Measurements from ENCODE around the gene CCDC102B. TPM values are rescaled to one million over a fixed set of nuclear protein-coding genes. Genes with fewer than 3 reads are reported as not detected.

Gene CCDC102B
- total and polyA plus RNA-seq, 4 donors: 7.1 to 78.8 (median 19.9) TPM

DNA sequence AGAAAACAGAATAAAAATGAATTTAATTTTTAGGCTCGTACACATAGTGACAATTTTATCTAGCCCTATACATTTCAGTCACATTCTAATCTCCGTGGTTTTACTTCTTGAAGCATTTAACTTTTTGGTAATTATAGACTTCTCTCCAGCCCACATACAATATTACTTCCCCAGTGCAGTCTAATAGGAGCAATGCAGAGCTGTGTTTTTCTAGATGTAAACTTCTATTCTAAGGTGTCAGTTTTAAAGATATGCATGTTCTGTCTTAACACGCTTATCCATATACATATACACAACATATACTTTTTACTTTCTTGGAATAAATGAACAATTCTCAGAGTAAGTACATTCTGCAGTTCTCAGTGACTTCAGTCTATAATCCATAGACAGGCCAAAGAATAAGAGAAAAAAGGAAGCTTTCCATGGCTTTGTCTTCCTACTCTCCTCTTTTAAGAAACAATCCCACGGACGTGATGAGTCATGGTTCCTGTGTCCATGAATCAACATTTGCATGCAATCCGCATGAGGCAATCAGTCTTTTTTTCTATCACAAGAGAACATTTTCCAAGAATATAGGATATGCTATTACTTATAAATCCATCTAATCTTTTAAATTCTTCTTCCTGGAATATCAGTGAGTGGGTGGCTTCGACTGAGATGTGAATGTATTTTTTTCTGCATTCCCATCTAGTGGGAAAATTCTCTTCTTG is 42.8 kb downstream of the CCDC102B start:
- no peaks in the 10 kb centered on the region for H3K36me3 ChIP-seq (ENCODE audit: control insufficient read depth in 4 of 4, insufficient read depth in 4 of 4, low read length in 4 of 4)
- H3K4me3 ChIP-seq: no peak overlapping the region
- ATAC-seq (ENCODE audit: insufficient read depth, low FRiP score) (peak; percentile 63), DNase-seq (peak in 1 of 3 donors; percentile 31)
- H3K9ac ChIP-seq (ENCODE audit: insufficient read depth in 1 of 2, low read length in 2 of 2): no peak overlapping the region
- H3K4me1 ChIP-seq (ENCODE audit: control insufficient read depth in 5 of 5, insufficient read depth in 5 of 5, low read length in 5 of 5): peaks cover 0 to 12% (median 0%) of the 10 kb centered on the region in 5 donors
- no peak overlapping the region for H3K27ac ChIP-seq (ENCODE audit: low read depth in 1 of 2, low read length in 1 of 2)
- TF ChIP-seq, protein P1, sequence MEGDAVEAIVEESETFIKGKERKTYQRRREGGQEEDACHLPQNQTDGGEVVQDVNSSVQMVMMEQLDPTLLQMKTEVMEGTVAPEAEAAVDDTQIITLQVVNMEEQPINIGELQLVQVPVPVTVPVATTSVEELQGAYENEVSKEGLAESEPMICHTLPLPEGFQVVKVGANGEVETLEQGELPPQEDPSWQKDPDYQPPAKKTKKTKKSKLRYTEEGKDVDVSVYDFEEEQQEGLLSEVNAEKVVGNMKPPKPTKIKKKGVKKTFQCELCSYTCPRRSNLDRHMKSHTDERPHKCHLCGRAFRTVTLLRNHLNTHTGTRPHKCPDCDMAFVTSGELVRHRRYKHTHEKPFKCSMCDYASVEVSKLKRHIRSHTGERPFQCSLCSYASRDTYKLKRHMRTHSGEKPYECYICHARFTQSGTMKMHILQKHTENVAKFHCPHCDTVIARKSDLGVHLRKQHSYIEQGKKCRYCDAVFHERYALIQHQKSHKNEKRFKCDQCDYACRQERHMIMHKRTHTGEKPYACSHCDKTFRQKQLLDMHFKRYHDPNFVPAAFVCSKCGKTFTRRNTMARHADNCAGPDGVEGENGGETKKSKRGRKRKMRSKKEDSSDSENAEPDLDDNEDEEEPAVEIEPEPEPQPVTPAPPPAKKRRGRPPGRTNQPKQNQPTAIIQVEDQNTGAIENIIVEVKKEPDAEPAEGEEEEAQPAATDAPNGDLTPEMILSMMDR (IDR thresholded peaks at IDR 0.05; ENCODE audit: control extremely low read depth, extremely low read depth): no peak
- H3K27me3 ChIP-seq (ENCODE audit: control insufficient read depth in 3 of 3, insufficient read depth in 3 of 3, low read length in 2 of 3): no peaks in the 10 kb centered on the region
- WGBS, 2 donors: 50 to 51% methylated on average over 7 of the region's 7 CpGs
- no peaks in the 10 kb centered on the region for H3K9me3 ChIP-seq (ENCODE audit: control insufficient read depth in 4 of 4, insufficient read depth in 3 of 4, low read length in 3 of 4)

DNA sequence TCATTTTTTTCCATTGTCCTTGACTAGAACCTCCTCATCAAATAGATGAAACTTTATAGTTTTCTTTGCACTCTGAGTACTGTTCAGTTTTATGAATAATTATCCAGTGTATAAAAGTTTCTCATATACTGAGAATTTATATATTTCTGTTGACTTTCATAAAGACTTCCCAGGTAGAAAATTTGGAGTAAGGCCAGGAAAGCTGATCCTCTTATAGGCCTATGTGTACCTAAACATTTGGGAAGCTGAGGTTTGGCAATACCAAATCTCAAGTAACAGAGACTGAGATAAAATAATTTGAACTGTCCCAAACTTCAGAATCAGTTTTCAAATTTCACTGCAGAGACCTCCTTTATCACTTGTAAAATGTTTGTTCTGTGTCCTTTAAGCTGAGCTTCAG is 43.4 kb downstream of the CCDC102B start:
- no peaks in the 10 kb centered on the region for H3K9me3 ChIP-seq (ENCODE audit: control insufficient read depth in 4 of 4, insufficient read depth in 3 of 4, low read length in 3 of 4)
- no peaks in the 10 kb centered on the region for H3K27me3 ChIP-seq (ENCODE audit: control insufficient read depth in 3 of 3, insufficient read depth in 3 of 3, low read length in 2 of 3)
- no peak overlapping the region for H3K9ac ChIP-seq (ENCODE audit: insufficient read depth in 1 of 2, low read length in 2 of 2)
- ATAC-seq (ENCODE audit: insufficient read depth, low FRiP score) (no peak), DNase-seq (no peak)
- H3K27ac ChIP-seq (ENCODE audit: low read depth in 1 of 2, low read length in 1 of 2): peak overlapping the region in 1 of 2 donors; percentile 45
- H3K4me3 ChIP-seq: no peak overlapping the region
- TF ChIP-seq, protein P1 (IDR thresholded peaks at IDR 0.05; ENCODE audit: control extremely low read depth, extremely low read depth): no peak
- no peaks in the 10 kb centered on the region for H3K36me3 ChIP-seq (ENCODE audit: control insufficient read depth in 4 of 4, insufficient read depth in 4 of 4, low read length in 4 of 4)
- peaks cover 0 to 12% (median 0%) of the 10 kb centered on the region in 5 donors for H3K4me1 ChIP-seq (ENCODE audit: control insufficient read depth in 5 of 5, insufficient read depth in 5 of 5, low read length in 5 of 5)

DNA sequence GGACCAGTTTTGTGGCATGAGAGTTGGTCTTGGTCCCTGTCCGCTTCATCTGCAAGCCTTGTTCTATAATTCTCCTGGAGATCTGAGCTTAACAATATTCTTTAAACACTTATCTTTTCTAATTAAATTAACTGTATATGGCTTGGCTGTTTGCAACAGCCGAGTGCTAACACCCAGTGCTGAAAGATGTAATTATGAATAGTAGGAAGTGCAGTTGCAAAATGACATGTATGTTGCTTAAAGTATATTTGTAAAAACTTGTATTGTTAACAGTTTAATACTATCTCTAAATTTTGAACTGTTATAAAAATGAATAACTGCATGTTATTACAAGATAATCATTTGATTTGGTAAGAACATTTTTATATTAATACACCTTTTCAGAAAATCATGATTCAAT is 45.1 kb downstream of the CCDC102B start:
- no peaks in the 10 kb centered on the region for H3K27me3 ChIP-seq (ENCODE audit: control insufficient read depth in 3 of 3, insufficient read depth in 3 of 3, low read length in 2 of 3)
- DNase-seq: no peak
- no peak overlapping the region for H3K9ac ChIP-seq (ENCODE audit: insufficient read depth in 1 of 2, low read length in 2 of 2)
- H3K27ac ChIP-seq (ENCODE audit: low read depth in 1 of 2, low read length in 1 of 2): no peak overlapping the region
- ATAC-seq (ENCODE audit: insufficient read depth, low FRiP score): no peak
- no peaks in the 10 kb centered on the region for H3K9me3 ChIP-seq (ENCODE audit: control insufficient read depth in 4 of 4, insufficient read depth in 3 of 4, low read length in 3 of 4)
- peaks cover 0 to 8% (median 0%) of the 10 kb centered on the region in 5 donors for H3K4me1 ChIP-seq (ENCODE audit: control insufficient read depth in 5 of 5, insufficient read depth in 5 of 5, low read length in 5 of 5)
- H3K36me3 ChIP-seq (ENCODE audit: control insufficient read depth in 4 of 4, insufficient read depth in 4 of 4, low read length in 4 of 4): no peaks in the 10 kb centered on the region
- H3K4me3 ChIP-seq: no peak overlapping the region
- TF ChIP-seq, protein P1 (IDR thresholded peaks at IDR 0.05; ENCODE audit: control extremely low read depth, extremely low read depth): no peak
- 68 to 82% methylated on average over 2 of the region's 2 CpGs for WGBS, 2 donors
